H9 (cell line): Measurements from ENCODE around the gene EXO1. TPM values are rescaled to one million over a fixed set of nuclear protein-coding genes. Genes with fewer than 3 reads are reported as not detected.

Experiments
- DNase-seq: peaks from one replicate; pipeline ENCODE4 v3.0.0-alpha.2; 2017
- H2AFZ ChIP-seq: one replicate; pipeline ENCODE4 v1.6.1; 2013; ENCODE audit warnings: mild to moderate bottlenecking, low read length, control low read depth, moderate library complexity
- H2AK5ac ChIP-seq: 2 replicates; pipeline ENCODE4 v1.6.1; 2013; ENCODE audit warnings: low read length, control low read depth, mixed read lengths; ENCODE audit not compliant: insufficient read length
- H2BK120ac ChIP-seq: one replicate; pipeline ENCODE4 v1.6.1; 2013; ENCODE audit warnings: low read depth, mild to moderate bottlenecking, low read length, control low read depth, inconsistent platforms; ENCODE audit not compliant: poor library complexity, severe bottlenecking
- H2BK12ac ChIP-seq: 2 replicates; pipeline ENCODE4 v1.6.1; 2013; ENCODE audit warnings: low read length, control low read depth, mixed read lengths, low read depth; ENCODE audit not compliant: insufficient read length
- H2BK15ac ChIP-seq: 2 replicates; pipeline ENCODE4 v1.6.1; 2013; ENCODE audit warnings: low read depth, low read length, control low read depth
- H2BK20ac ChIP-seq: one replicate; pipeline ENCODE4 v1.6.1; 2013; ENCODE audit warnings: low read depth, mild to moderate bottlenecking, low read length, control low read depth, inconsistent platforms; ENCODE audit not compliant: poor library complexity, severe bottlenecking
- H2BK5ac ChIP-seq: 2 replicates; pipeline ENCODE4 v1.6.1; 2013; ENCODE audit warnings: low read length, control low read depth, mixed read lengths; ENCODE audit not compliant: insufficient read length
- H3K14ac ChIP-seq: 2 replicates; pipeline ENCODE4 v1.6.1; 2013; ENCODE audit warnings: low read length, control low read depth; ENCODE audit not compliant: insufficient read depth
- H3K18ac ChIP-seq: 2 replicates; pipeline ENCODE4 v1.6.1; 2013; ENCODE audit warnings: low read depth, mild to moderate bottlenecking, mixed read lengths, low read length, control low read depth; ENCODE audit not compliant: insufficient read length
- H3K23ac ChIP-seq: 2 replicates; pipeline ENCODE4 v1.6.1; 2013; ENCODE audit warnings: low read length, control low read depth, mixed read lengths, low read depth; ENCODE audit not compliant: insufficient read length
- H3K23me2 ChIP-seq: 2 replicates; pipeline ENCODE4 v1.6.1; 2013; ENCODE audit warnings: low read depth, mild to moderate bottlenecking, mixed read lengths, low read length, control low read depth; ENCODE audit not compliant: insufficient read length, poor library complexity, severe bottlenecking
- H3K27ac ChIP-seq: 2 replicates; pipeline ENCODE4 v1.5.1; 2013; ENCODE audit warnings: low read length, control low read depth, mixed read lengths, low read depth; ENCODE audit not compliant: insufficient read length
- H3K27me3 ChIP-seq: 2 replicates; pipeline ENCODE4 v1.6.1; 2013; ENCODE audit warnings: low read length, control low read depth, inconsistent platforms; ENCODE audit not compliant: insufficient read depth
- H3K4ac ChIP-seq: 2 replicates; pipeline ENCODE4 v1.6.1; 2013; ENCODE audit warnings: low read depth, mild to moderate bottlenecking, control low read depth, inconsistent platforms, low read length, moderate library complexity
- H3K4me1 ChIP-seq: 2 replicates; pipeline ENCODE4 v1.6.1; 2013; ENCODE audit warnings: low read length, control low read depth, inconsistent platforms; ENCODE audit not compliant: insufficient read depth
- H3K4me2 ChIP-seq: 2 replicates; pipeline ENCODE4 v1.6.1; 2013; ENCODE audit warnings: low read length, control low read depth, mixed read lengths; ENCODE audit not compliant: insufficient read length, insufficient read depth
- H3K56ac ChIP-seq: 2 replicates; pipeline ENCODE4 v1.6.1; 2013; ENCODE audit warnings: low read depth, mild to moderate bottlenecking, mixed read lengths, low read length, control low read depth; ENCODE audit not compliant: insufficient read length
- H3K79me1 ChIP-seq: 2 replicates; pipeline ENCODE4 v1.6.1; 2013; ENCODE audit warnings: low read depth, mild to moderate bottlenecking, moderate library complexity, low read length, control low read depth, inconsistent platforms; ENCODE audit not compliant: insufficient read depth, poor library complexity, severe bottlenecking
- H3K79me2 ChIP-seq: 2 replicates; pipeline ENCODE4 v1.6.1; 2013; ENCODE audit warnings: low read length, control low read depth, inconsistent platforms; ENCODE audit not compliant: insufficient read depth
- H3K9ac ChIP-seq: 2 replicates; pipeline ENCODE4 v1.6.1; 2013; ENCODE audit warnings: low read length, control low read depth, mixed read lengths; ENCODE audit not compliant: insufficient read length; ENCODE audit errors: extremely low read depth
- H3K9me3 ChIP-seq: one replicate; pipeline ENCODE4 v1.6.1; 2013; ENCODE audit warnings: low read depth, low read length, inconsistent platforms; ENCODE audit not compliant: control insufficient read depth
- H3T11ph ChIP-seq: one replicate; pipeline ENCODE4 v1.6.1; 2013; ENCODE audit warnings: mild to moderate bottlenecking, low read length, control low read depth, inconsistent platforms
- H4K20me1 ChIP-seq: one replicate; pipeline ENCODE4 v1.6.1; 2013; ENCODE audit not compliant: control insufficient read depth, insufficient read length, insufficient read depth
- H4K5ac ChIP-seq: 2 replicates; pipeline ENCODE4 v1.6.1; 2013; ENCODE audit warnings: low read depth, mild to moderate bottlenecking, mixed read lengths, low read length, control low read depth; ENCODE audit not compliant: insufficient read length
- H4K8ac ChIP-seq: replicated peaks from 2 replicates; pipeline ENCODE4 v1.6.1; 2013; ENCODE audit warnings: low read length, control low read depth, mixed read lengths, low read depth; ENCODE audit not compliant: insufficient read length
- H4K91ac ChIP-seq: 2 replicates; pipeline ENCODE4 v1.6.1; 2013; ENCODE audit warnings: low read depth, mild to moderate bottlenecking, moderate library complexity, mixed read lengths, low read length, control low read depth; ENCODE audit not compliant: insufficient read length
- H3K27ac Mint-ChIP-seq, 3 experiments: 2 replicates in 2 of 3; 3 replicates in 1 of 3; pipeline ENCODE4 v1.8.0; 2020 to 2021; ENCODE audit warnings: mixed read lengths in 3 of 3, mild to moderate bottlenecking in 1 of 3, moderate library complexity in 1 of 3
- H3K27me3 Mint-ChIP-seq: 2 replicates; pipeline ENCODE4 v1.8.0; 2021; ENCODE audit warnings: low read depth, mild to moderate bottlenecking, moderate library complexity, mixed read lengths
- H3K36me3 Mint-ChIP-seq, 3 experiments: 2 replicates in 2 of 3; 3 replicates in 1 of 3; pipeline ENCODE4 v1.8.0; 2020 to 2021; ENCODE audit warnings: low read depth in 3 of 3, mixed read lengths in 3 of 3; ENCODE audit not compliant: insufficient read depth in 1 of 3
- H3K4me1 Mint-ChIP-seq, 2 experiments: 2 replicates each; pipeline ENCODE4 v1.8.0; 2020; ENCODE audit warnings: mixed read lengths in 2 of 2
- H3K4me3 Mint-ChIP-seq, 2 experiments: 2 replicates in 1 of 2; 3 replicates in 1 of 2; pipeline ENCODE4 v1.8.0; 2020 to 2021; ENCODE audit warnings: mild to moderate bottlenecking in 2 of 2, mixed read lengths in 2 of 2, moderate library complexity in 1 of 2
- H3K9me3 Mint-ChIP-seq, 2 experiments: 2 replicates in 1 of 2; 3 replicates in 1 of 2; pipeline ENCODE4 v1.8.0; 2020; ENCODE audit warnings: mild to moderate bottlenecking in 2 of 2, mixed read lengths in 2 of 2, moderate library complexity in 1 of 2
- WGBS: extraction: QIAGEN DNeasy Blood & Tissue Kit; methylation state at CpG from one replicate; pipeline ENCODE4 v1.1.7; 2013; ENCODE audit warnings: missing lambda C conversion rate, low lambda C conversion rate, mixed read lengths; ENCODE audit not compliant: insufficient read length; ENCODE audit errors: extremely low coverage; 5-methylcytosine and 5-hydroxymethylcytosine counted together
- total RNA-seq: library from RNA; stranded (reverse); gene quantifications from 2 replicates; pipeline ENCODE4 v1.2.1, GENCODE V29; 2021
- TF ChIP-seq, protein P1 (sequence below): fragments of 200-600 bp; sonication (generic); conservative IDR thresholded peaks from 3 replicates; pipeline ENCODE4 v1.8.0; 2021; ENCODE audit warnings: antibody characterized with exemption, mild to moderate bottlenecking

The EXO1 gene
- total RNA-seq, 1 experiment from 2014 or later, result 43.2 TPM

DNA sequence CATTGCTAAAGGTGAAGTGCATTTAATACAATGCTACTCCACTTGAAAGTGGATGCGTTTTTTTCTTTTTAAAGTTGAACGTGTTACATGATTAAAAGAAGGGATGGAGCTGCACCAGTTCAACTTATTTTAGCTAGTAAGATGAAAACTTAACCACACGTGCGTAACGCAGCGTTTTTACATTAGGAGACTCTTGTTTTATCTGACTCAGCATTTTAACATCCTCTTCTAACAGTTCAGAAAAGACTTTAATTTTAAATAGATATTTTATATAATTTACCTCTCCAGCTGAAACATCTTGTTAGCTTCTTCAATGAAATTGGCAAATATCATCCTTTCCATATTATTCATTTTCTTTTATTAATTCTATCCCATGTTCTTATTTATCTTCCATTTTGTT is 33.4 kb downstream of the EXO1 start:
- H2BK5ac ChIP-seq, result no peak overlapping the region
- Mint-ChIP-seq H3K9me3 (no peaks in the 10 kb centered on the region), H3K4me1 (no peaks in the 10 kb centered on the region), H3K4me3 (no peak overlapping the region), H3K27me3 (no peaks in the 10 kb centered on the region), H3K27ac (no peak overlapping the region), H3K36me3 (peaks cover 29 to 67% (median 64%) of the 10 kb centered on the region in 3 experiments; a peak in 6 of 7 replicates)
- DNase-seq, result no peak
- no peak overlapping the region for H3K18ac ChIP-seq
- no peak overlapping the region for H3K23ac ChIP-seq
- no peak overlapping the region for H4K8ac ChIP-seq
- H3K14ac ChIP-seq, result no peak overlapping the region
- no peak overlapping the region for H2AK5ac ChIP-seq
- no peaks in the 10 kb centered on the region for H3K27me3 ChIP-seq
- H3K9ac ChIP-seq, result no peak overlapping the region
- H3K79me2 ChIP-seq, result no peaks in the 10 kb centered on the region
- no peak overlapping the region for H2AFZ ChIP-seq
- H3K27ac ChIP-seq, result no peak overlapping the region
- H4K5ac ChIP-seq, result no peak overlapping the region
- H3K23me2 ChIP-seq, result no peaks in the 10 kb centered on the region
- H3K4me2 ChIP-seq, result no peak overlapping the region
- no peaks in the 10 kb centered on the region for H4K20me1 ChIP-seq
- no peak overlapping the region for H3K4ac ChIP-seq
- H3K4me1 ChIP-seq, result no peaks in the 10 kb centered on the region
- H2BK12ac ChIP-seq, result no peak overlapping the region
- H3K56ac ChIP-seq, result no peak overlapping the region
- H3K9me3 ChIP-seq, result no peaks in the 10 kb centered on the region
- no CpG with 5 or more reads among the region's 6 CpGs for WGBS
- H3T11ph ChIP-seq, result no peak overlapping the region
- H2BK20ac ChIP-seq, result no peak overlapping the region
- H2BK120ac ChIP-seq, result no peak overlapping the region
- no peak overlapping the region for H4K91ac ChIP-seq
- H3K79me1 ChIP-seq, result no peaks in the 10 kb centered on the region
- TF ChIP-seq, protein P1, sequence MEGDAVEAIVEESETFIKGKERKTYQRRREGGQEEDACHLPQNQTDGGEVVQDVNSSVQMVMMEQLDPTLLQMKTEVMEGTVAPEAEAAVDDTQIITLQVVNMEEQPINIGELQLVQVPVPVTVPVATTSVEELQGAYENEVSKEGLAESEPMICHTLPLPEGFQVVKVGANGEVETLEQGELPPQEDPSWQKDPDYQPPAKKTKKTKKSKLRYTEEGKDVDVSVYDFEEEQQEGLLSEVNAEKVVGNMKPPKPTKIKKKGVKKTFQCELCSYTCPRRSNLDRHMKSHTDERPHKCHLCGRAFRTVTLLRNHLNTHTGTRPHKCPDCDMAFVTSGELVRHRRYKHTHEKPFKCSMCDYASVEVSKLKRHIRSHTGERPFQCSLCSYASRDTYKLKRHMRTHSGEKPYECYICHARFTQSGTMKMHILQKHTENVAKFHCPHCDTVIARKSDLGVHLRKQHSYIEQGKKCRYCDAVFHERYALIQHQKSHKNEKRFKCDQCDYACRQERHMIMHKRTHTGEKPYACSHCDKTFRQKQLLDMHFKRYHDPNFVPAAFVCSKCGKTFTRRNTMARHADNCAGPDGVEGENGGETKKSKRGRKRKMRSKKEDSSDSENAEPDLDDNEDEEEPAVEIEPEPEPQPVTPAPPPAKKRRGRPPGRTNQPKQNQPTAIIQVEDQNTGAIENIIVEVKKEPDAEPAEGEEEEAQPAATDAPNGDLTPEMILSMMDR, result no peak
- H2BK15ac ChIP-seq, result no peak overlapping the region
